ENCODE data around the gene PRPF6. TPM values are rescaled to one million over a fixed set of nuclear protein-coding genes. Genes with fewer than 3 reads are reported as not detected.
"Not testable (repeated sequence)": the region's sequence is repeated elsewhere in the genome, so short reads cannot be mapped to it uniquely, and the experiment has no call there.

The PRPF6 gene
- polyA plus RNA-seq, 3 donors = 28.9 to 37.2 (median 34.1) TPM

DNA sequence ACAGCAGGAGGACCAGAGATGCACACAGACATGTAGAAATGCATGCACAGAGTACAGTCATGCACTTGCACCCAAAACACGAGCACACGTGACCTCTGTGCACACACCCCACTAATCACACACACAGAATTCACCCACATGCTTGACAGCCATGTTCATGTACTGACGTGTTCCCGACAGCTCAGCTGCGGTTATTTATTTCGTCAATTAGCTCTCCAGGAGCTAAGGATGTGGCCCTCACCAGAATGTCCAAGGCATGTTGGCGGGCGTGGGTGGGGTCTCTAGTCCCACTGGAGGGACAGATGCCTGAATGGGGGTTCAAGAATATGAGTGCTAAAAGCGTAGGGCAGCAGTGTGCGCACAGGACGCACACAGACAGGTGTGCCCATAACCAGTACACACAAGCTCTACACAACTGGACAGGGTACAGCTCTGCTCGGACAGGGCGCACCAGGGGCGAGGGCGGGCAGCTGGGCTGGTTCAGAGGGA lies 571 bp upstream of the PRPF6 start:
- 55 to 63% (median 61%) methylated on average over 15 of the region's 15 CpGs for WGBS, 3 donors
- no peak overlapping the region for H3K27ac ChIP-seq (ENCODE audit: low read depth, low read length)

DNA sequence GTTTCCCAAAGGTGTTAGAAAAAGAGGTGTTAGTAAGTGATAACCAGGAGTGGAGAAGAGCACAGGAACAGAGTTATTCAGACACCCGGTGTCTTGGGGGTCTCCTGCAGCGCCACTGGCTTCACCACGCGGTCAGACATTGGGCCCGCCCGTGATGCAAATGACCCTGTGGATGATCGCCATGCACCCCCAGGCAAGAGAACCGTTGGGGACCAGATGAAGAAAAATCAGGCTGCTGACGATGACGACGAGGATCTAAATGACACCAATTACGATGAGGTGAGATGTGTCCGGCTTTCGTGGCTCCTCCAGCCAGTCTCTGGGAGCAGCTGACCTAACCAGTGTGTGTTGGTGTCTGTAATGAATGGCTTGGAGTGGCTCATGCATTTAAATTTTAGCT lies 2.0 kb downstream of the PRPF6 start:
- 90 to 91% (median 90%) methylated on average over 14 of the region's 14 CpGs for WGBS, 3 donors
- H3K27ac ChIP-seq (ENCODE audit: low read depth, low read length) = no peak overlapping the region

DNA sequence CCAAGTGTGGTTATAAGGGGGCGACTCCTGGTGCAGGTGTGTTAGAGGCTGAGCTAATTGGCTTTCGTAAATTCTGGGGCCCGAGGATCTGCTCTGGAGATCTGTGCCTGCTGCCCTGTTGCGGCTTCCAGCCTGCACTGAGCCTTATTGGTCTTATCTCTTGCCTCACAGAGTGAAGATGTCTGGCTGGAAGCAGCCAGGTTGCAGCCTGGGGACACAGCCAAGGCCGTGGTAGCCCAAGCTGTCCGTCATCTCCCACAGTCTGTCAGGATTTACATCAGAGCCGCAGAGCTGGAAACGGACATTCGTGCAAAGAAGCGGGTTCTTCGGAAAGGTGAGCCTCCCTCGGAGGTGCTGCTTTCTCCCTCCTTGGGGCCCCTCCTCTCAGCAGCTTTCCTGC lies 20.0 kb downstream of the PRPF6 start:
- no peak overlapping the region for H3K27ac ChIP-seq (ENCODE audit: low read depth, low read length)
- 87 to 94% (median 90%) methylated on average over 11 to 12 of the region's 12 CpGs for WGBS, 3 donors

DNA sequence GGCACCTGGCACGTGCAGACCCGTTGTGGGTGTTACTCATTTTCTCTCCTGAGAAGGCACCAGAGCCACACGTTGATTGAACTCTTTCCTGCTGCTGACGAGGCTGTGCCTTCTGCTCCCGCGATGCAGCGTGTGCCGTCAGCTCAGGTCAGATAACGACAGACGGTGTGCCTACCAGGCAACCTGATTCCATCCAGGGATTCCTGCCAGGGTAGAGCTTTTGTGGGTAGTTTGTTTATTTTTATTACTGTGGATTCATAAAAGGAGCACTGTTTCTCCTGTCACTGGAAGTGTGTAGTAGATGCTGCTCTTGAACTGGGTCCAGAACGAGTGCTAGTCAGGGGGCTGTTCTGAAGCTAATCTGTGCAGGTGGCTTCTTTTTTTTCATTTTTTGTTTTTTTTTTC lies 20.7 kb downstream of the PRPF6 start:
- no peak overlapping the region for H3K27ac ChIP-seq (ENCODE audit: low read depth, low read length)
- WGBS, 3 donors = 59 to 83% (median 76%) methylated on average over 11 of the region's 11 CpGs

DNA sequence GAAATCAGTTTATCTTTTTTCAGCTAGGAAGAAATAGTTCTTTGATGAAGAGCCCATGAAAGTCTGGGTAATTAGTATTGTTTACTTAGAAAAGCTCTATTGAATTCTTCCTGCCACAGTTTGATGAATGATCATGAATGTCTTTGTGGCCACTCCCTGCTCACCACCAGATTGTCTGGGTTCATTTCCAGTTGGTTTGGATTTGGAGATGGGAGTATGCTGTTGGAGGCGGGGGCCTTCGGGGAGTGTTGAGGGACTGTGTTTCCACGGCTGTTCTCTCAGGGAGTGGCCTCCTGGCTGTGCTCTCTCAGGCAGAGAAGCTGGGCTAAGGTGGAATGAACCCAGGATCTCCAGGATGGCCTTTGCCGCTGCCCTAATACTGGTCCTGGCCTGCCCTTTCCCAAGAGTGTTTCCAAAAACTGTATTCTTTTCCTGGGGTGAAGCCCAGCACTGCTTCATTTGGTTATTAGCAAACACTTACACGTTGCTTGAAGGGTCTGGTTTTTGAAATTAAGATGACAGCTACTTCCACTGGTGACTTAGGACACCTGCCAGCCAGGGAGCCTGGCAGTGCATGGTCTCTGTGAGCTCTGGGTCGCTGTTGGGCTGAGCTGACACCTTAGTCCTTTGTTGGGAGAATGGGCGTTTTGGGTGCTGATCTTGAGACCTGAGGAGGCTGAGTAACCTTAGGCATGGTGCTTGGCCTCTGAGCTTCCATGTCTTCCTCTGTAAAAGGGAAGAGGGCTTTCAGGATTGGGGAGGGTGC lies 23.2 kb downstream of the PRPF6 start:
- WGBS, 3 donors = 74 to 78% (median 78%) methylated on average over 7 of the region's 7 CpGs
- no peak overlapping the region for H3K27ac ChIP-seq (ENCODE audit: low read depth, low read length)

DNA sequence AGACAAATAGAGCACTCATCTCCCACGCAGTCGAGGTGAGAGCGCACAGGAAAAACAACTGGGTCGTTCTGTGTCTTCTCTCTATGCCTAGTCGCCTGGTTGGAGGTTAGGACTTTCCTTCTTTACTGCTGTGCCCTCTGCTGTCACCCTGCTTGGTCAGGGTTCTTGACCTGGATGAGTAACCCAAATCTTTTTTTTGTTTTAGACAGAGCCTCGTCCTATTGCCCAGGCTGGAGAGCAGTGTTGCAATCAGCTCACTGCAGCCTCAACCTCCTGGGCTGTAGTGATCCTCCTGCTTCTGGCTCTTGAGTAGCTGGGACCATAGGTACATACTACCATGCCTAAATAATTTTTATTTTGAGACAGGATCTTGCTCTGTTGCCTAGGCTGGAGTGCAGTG lies 24.5 kb downstream of the PRPF6 start:
- WGBS, 3 donors = 79 to 81% (median 79%) methylated on average over 6 of the region's 6 CpGs
- no peak overlapping the region for H3K27ac ChIP-seq (ENCODE audit: low read depth, low read length)

DNA sequence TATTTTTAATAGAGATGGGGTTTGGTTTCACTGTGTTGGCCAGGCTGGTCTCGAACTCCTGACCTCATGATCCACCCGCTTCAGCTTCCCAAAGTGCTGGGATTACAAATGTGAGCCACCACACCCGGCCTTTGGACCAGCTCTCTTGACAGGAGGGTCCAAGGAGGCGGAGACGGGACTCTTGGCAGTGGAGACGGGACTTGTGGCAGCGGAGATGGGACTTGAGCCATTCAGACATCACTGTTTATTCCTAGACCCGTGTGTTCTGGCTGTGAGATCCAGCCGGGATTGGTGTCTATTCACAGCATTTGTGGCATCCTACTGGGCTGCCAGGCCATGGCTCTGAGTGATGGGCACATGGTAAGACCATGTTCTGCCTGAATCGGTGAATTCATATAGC lies 25.6 kb downstream of the PRPF6 start:
- 78 to 84% (median 81%) methylated on average over 10 of the region's 10 CpGs for WGBS, 3 donors
- H3K27ac ChIP-seq (ENCODE audit: low read depth, low read length) = no peak overlapping the region

DNA sequence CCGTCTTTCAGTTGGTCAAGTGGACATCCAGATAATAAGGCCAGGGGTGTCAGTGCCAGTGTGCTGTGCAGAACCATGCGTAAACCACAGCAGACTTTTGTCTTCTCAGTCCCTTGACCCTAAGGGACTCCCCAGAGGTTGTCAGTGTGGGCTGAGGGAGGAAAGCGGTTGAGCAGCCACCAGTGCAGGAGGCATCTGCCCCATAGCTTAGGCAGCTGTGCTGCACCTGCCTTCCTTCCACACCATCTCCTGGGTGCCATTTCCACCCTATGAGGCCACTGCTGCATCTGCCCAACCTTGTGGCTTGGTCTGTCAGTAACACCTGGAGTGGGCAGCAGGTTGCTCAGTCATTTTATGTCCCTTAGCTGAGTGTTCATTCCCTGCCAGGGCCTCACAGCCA lies 26.0 kb downstream of the PRPF6 start:
- WGBS, 3 donors = 84 to 98% (median 92%) methylated on average over 3 of the region's 3 CpGs
- no peak overlapping the region for H3K27ac ChIP-seq (ENCODE audit: low read depth, low read length)

DNA sequence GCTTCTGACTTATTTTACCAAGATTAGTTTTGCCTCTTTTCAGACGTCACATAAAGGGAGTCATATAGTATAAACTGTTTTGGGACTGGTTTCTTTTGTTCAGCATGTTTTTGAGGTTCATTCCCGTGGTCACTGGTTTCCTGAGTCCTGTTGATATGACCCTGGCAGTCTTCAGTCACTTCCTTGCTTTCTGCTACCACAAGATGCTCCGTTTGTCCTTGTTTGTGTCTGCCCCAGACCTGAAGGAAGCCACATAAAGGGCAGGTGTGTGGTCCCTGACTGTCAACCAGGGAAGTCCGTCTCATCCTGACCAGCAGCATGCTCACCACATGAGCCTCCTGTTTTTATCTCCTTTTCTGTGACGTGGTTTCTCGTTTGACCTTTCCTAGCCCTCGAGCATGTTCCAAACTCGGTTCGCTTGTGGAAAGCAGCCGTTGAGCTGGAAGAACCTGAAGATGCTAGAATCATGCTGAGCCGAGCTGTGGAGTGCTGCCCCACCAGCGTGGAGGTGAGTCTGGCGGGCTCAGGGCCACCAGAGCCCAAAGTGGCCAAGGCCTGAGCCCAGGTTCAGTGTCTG lies 29.0 kb downstream of the PRPF6 start:
- H3K27ac ChIP-seq (ENCODE audit: low read depth, low read length) = no peak overlapping the region
- WGBS, 3 donors = 86 to 92% (median 89%) methylated on average over 13 of the region's 13 CpGs

DNA sequence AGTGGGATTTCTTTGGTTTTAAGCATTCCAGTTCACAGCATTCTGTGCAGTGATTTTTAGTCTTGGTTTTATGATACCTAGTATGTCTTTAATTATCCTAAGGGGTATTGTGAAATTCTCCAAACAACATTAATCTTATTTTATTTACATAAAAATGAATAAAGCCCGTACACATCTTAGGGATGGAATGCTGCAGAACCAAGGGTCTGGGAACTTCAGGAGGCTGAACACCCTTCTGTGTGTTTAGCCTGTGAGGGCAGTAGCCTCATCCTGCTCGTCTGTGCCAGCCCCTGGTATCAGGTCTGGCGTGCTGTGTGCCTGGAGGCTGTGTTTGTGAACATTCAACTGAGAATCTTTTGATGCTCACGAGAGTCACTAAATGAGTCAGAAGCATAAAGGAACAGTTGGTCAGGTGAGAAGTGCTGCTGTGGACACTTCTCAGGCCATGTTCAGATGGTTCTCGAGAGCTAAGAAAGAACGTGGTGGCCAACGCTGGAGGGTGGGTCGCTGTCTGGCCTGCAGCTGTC lies 29.8 kb downstream of the PRPF6 start:
- no peak overlapping the region for H3K27ac ChIP-seq (ENCODE audit: low read depth, low read length)
- WGBS, 3 donors = 79 to 92% (median 90%) methylated on average over 8 of the region's 8 CpGs

DNA sequence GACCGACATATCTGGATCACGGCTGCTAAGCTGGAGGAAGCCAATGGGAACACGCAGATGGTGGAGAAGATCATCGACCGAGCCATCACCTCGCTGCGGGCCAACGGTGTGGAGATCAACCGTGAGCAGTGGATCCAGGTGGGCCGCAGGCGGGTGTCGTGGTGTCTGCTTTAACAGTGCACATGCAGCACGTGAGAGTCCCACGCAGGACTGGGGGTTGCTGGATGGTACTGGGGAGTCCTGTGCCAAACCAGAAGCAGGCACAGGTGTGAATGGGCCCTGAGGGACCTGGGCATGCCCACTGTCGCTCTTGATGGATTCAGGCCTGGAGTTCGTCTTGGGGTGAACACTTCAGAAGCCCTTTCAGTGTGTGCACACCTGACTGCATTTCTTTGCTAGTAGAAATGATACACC lies 30.4 kb downstream of the PRPF6 start:
- H3K27ac ChIP-seq (ENCODE audit: low read depth, low read length) = no peak overlapping the region
- WGBS, 3 donors = 95 to 97% (median 97%) methylated on average over 16 of the region's 16 CpGs

DNA sequence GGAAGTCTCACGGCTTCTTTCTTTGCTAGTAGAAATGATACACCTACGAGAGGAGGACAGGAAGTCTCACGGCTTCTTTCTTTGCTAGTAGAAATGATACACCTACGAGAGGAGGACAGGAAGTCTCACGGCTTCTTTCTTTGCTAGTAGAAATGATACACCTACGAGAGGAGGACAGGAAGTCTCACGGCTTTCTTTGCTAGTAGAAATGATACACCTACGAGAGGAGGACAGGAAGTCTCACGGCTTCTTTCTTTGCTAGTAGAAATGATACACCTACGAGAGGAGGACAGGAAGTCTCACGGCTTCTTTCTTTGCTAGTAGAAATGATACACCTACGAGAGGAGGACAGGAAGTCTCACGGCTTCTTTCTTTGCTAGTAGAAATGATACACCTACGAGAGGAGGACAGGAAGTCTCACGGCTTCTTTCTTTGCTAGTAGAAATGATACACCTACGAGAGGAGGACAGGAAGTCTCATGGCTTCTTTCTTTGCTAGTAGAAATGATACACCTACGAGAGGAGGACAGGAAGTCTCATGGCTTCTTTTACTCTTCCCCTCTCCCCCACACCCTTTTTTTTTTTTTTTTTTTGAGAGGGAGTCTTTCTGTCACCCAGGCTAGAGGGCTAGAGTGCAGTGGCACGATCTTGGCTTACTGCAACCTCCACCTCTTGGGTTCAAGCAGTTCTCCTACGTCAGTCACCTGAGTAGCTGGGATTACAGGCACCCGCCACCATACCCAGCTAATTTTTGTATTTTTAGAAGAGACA lies 31.6 kb downstream of the PRPF6 start:
- not testable (repeated sequence) for H3K27ac ChIP-seq (ENCODE audit: low read depth, low read length)
- 85 to 94% (median 90%) methylated on average over 9 to 11 of the region's 20 CpGs for WGBS, 3 donors

DNA sequence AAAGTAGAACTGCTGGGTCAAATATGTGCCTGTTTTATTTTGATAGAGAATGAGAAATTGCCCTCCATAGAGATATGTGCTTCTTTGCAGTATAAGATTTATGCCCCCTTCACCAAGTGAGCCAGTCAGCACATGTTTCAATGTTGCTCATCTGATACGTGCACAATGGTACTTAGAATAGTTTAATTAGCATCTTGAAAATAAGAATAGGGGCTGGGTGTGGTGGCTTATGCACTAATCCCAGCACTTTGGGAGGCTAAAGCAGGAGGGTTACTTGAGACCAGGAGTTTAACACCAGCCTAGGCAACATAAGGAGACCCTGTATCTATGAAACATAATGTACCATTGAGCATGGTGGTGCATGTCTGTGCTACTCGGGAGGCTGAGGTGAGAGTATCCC lies 34.7 kb downstream of the PRPF6 start:
- WGBS, 3 donors = 80 to 83% (median 82%) methylated on average over 2 of the region's 2 CpGs
- no peak overlapping the region for H3K27ac ChIP-seq (ENCODE audit: low read depth, low read length)

DNA sequence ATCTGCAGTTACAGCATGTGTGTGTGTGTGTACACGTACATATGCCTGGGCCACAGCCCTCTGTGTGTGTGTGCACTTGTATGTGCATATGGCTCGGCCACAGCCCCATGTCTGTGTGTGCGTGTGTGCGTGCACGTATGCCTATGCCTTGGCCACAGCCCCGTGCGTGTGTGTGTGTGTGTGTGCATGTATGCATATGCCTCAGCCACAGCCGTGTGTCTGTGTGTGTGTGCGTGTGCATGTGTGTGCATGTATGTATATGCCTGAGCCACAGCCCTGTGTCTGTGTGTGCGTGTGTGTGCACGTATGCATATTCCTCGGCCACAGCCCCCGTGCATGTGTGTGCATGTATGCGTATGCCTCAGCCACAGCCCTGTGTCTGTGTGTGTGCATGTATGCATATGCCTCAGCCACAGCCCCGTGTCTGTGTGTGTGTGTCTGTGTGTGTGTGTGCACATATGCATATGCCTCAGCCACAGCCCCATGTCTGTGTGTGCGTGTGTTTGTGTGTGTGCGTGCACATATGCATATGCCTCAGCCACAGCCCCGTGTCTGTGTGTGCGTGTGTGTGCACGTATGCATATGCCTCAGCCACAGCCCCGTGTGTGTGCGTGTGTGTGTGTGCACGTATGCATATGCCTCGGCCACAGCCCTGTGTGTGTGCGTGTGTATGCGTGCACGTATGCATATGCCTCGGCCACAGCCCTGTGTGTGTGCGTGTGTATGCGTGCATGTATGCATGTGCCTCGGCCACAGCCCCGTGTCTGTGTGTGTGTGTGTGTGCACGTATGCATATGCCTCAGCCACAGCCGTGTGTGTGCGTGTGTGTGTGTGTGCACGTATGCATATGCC lies 40.4 kb downstream of the PRPF6 start:
- no peak overlapping the region for H3K27ac ChIP-seq (ENCODE audit: low read depth, low read length)
- 95% methylated on average over 36 of the region's 36 CpGs for WGBS, 3 donors

DNA sequence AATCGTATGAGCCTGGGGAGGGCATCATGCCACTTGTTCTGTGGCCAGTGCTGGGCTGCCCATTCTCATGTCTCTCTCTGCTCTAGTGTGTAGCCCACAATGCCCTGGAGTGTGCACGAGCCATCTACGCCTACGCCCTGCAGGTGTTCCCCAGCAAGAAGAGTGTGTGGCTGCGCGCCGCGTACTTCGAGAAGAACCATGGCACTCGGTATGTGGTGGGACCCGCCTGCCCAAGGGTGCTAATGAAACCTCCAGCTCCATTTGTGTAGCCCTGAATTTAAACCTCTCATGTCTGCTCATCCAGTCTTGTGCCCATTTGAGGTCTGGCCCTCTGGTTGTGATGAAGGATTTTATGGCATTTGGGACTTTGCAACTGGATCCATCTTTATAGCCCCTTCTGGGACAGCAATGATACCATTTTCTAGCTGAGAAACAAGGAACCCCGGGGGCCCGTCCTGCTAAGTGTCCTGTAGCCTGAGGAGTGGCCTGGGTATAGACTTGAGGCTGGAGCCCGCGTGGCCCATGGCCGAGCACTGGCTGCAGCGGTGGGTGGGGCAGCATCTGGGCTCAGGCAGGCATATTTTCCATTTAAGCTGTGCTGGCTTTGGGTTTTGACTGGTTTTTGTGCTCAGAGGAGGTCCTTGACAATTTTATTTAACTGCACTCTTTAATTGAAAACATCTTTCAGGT lies 41.9 kb downstream of the PRPF6 start:
- no peak overlapping the region for H3K27ac ChIP-seq (ENCODE audit: low read depth, low read length)
- 96 to 98% (median 96%) methylated on average over 17 of the region's 17 CpGs for WGBS, 3 donors

DNA sequence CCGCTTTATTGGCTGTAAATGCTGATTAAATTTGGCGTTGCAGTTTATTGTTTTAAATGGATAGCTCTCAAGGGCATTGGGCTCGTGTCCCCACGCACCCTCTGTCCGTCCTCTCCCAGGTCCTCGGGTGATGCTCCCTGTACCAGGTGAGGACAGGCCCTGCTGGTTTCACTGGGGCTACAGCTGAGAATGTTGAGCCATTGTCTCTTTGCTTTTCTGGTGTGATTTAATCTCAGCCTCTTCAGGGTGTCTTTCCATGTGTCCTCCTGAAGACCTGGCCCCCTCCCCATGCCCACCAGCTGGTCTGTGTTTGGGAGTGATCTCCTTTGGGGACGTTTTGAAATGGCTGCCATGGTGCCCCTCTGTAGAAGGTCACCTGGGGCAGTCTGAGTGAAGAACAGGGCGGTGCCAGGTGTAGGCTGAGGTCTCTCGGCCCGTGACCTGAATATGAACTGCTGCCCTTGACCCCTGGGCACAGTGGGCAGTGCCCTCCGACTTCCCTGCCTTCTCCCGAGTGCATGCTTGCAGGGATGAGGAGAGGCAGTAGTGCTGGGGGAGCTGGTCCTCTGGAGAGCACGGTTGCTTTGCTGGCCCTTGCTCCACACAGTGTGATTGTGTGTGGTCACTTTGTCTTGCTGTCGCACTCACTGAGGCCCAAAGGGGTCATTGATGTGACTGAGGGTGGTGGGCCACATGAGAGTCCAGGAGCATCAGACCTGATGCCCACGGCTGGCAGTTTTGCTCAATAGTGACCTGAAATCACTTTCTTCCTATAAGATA lies 42.6 kb downstream of the PRPF6 start:
- H3K27ac ChIP-seq (ENCODE audit: low read depth, low read length) = no peak overlapping the region
- WGBS, 3 donors = 84 to 94% (median 89%) methylated on average over 15 of the region's 15 CpGs

All from adipose tissue (tissue), 3 donors.